Dermis blood vessel endothelial cell (primary cell): ENCODE data around the gene VPS39. TPM values are rescaled to one million over a fixed set of nuclear protein-coding genes. Genes with fewer than 3 reads are reported as not detected.
A peak's percentile ranks its signal among the peaks of the same experiment; 100 is the strongest.

Experiments used
- DNase-seq: peaks from one replicate; pipeline ENCODE4 v3.0.0; 2010
- total RNA-seq: library from RNA; depleted of rRNA; stranded (reverse); fragments of >200 nt; gene quantifications from 2 replicates; pipeline ENCODE4 v1.2.3, GENCODE V29; 2014

VPS39 gene
- total RNA-seq, 1 donor from 2014 or later = 53.4 TPM

GRCh38 chr15:42198516-42198915 lies 9.6 kb downstream of the VPS39 start:
- no peak for DNase-seq

- DNase-seq = no peak
These were observed 13.6 kb downstream of the VPS39 start for GRCh38 chr15:42194513-42194912.

- no peak for DNase-seq
These were observed 14.7 kb downstream of the VPS39 start for GRCh38 chr15:42193383-42193782.

DNA sequence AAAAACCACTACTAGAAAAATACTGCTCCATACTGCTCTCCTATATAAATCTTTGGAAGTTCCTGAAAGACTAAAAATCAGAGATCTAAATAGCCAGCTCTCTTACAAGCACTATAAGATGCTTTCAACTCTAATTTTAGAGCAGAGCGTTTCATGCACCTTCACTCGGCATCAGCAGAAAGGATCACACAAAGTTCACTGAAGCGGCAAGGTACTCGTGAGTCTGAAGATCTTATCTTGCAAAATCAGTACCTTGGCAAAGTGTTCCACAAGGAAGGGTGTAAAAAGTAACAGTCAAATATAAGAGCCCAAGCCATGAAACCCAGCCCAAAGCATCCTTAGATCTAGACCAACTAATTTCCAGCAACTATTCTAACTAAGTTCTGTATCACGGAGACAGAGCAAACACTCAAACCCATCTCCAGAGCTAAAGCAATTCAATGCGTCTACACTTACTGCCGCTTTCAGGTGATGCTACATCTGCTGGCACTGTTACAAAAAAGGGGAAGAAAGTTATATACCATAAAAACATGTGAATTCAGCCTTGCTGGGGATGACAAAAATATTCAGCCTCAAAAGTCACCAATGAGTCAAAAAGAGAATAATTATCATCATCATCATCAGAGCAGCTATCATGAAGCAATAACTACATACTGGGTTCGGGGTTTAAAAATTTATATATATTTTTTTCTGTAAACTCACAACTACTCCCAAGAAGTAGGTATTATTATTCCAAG lies 16.3 kb downstream of the VPS39 start:
- DNase-seq = no peak

DNA sequence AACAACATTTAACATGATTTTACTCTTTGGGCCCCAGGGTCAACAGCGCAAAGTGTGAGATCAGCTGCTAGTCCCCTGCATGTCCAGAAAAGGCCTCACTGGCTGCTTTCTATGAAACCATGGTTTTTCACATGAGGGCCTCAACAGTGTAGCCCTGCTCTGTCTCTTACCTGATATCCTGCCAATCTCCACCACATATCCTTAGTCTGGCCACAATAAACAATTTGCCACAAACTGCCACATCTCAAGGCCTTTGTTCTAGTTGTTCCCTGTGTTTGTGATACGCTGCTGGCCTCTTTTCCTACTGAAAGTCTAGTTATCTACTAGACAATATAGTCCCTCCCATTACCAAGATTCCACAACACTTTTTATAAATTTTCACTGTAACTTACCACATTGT lies 17.7 kb downstream of the VPS39 start:
- DNase-seq = no peak

DNA sequence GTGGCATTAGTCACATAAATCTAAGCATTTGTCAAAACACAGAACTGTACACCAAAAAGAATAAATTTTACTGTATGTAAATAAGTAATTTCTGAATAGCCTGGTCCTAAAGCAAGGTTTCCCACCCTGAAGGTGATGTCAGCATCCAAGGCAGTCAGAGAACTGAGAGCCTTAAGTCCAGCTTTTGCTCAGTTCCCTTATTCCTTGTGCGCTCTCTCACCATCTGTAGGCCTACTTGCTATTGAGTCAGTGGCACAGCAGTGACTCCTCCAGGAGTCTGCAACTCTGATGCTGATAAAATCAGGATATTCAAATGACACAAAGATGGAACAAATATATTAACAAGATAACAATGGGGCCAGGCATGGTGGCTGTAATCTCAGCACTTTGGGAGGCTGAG lies 22.3 kb downstream of the VPS39 start:
- DNase-seq = no peak

DNA sequence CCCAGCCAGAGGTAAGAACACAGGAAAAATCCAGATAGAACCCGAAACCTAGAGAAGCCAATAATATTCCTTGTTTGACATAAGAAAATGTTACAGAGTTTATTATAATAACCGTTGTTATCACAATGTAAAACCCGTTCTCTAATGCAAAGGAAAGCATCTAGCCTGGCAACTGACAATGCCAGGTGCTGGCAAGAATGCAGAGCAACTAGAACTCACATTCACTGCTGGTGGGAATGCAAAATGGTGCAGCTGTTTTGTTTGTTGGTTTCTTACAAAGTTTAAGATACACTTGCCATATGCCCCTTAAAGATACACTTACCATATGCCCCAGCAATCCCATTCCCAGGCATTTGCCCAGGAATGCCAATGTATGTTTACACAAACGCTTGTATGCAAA lies 23.4 kb downstream of the VPS39 start:
- no peak for DNase-seq

DNA sequence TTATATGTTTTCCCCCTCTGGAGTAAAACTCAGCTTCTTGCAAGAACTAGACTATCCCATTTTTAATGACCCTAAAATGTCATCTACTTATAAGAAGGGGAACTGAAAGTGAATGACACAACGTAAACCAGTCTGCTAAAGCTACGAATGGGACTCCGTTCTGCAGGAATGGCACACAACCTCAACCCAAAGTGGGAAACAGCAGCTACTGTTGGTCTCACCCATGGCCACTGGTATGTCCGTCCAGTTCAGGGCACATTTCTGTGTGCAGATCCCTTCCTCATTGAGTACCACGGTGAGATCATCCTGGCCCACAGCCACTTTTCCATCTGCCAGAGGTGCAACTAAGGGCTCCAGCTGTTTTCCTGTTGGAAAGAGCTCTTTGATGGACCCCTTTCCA lies 23.8 kb downstream of the VPS39 start:
- peak; percentile 64 for DNase-seq

GRCh38 chr15:42182961-42183360 lies 25.1 kb downstream of the VPS39 start:
- no peak for DNase-seq

GRCh38 chr15:42182328-42182886 lies 25.7 kb downstream of the VPS39 start:
- no peak for DNase-seq

DNA sequence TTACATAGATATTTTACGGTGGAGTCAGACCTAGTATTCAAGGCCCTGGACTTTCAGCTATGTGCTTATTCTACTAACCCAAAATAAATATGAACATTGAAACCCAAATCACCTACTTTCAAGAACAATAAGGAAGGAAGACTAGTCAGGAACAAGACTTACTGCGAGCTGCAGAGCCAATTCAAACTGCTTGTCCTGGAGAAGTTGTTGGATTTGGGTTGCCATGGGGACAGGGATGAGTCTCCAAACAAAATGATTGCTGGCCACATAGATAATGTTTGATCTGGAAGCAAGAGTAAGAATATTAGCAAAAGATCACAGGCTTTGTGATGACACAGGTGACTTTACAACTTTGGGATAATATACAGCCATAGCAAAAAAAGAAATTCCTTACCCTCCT lies 30.0 kb downstream of the VPS39 start:
- no peak for DNase-seq

DNA sequence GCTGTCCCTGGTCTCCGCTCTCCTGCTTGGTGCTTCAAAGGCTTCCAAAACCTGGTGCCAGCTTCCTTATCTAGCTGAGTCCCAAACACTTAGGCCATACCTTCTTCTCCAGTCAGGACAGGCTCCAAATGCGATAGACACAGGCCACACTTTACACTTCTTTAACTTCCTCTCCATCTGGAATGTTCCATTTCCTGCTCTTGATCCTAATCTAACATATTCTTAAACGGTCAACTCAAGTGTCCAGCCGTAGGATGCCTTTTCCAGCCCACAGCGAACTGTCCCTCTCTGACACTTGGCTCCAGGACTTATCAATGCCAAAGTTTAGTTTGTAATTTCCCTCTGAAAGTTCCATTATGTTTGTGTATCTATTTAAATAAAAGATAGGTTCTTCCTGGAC lies 32.4 kb downstream of the VPS39 start:
- DNase-seq = peak; percentile 72

DNA sequence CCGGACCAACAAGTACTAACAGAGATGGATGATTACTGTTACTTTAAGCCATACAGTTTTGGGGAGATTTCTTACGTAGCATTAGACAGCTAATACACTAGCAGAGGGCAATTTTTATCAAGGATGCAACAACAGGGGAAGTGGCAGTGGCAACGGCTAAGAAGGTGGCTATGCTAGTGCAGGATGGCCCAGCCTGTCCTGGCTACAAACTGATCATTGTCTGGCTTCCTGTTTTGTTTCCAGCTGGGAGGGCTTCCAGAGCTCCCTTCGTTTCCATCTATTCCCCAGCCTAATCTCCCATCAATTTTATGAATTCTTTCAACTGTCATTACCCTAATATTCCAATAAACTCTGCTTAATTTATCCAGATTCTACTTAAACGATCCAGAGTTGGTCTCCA lies 35.6 kb downstream of the VPS39 start:
- peak; percentile 48 for DNase-seq

GRCh38 chr15:42171795-42172194 lies 36.3 kb downstream of the VPS39 start:
- DNase-seq = no peak

GRCh38 chr15:42171122-42171521 lies 37.0 kb downstream of the VPS39 start:
- DNase-seq = no peak

- DNase-seq = no peak
These were observed 41.7 kb downstream of the VPS39 start for GRCh38 chr15:42166225-42166940.

- DNase-seq = no peak
These were observed 43.0 kb downstream of the VPS39 start for GRCh38 chr15:42165106-42165505.

DNA sequence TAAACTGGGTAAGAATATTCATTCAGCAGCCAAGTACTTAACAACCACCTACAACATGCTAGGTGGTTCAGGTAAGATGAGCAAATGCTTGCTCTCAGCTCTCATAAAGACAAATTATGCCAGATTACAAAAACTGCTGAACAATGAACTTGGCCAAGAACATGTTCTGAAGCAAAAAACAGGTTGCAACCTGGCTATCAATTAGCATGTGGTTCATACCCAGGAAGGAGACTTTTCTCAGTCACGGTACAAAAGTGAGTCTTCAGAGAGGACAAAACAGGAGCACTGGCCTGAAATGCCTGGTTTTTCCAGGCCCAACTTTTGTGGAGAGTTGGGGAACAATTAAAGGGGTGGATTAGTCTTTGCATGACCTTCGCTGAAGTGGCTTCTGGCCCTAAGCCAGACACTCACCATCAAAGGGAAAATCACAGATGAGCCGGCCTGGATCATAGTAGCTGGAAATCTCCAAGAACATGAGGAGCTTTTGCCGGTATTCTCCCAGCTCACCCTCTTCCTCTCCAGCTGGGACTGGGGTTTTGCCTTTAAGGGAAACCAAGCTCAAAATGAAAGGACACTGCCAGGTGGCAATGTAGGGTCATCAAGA lies 44.1 kb downstream of the VPS39 start:
- DNase-seq = no peak

DNA sequence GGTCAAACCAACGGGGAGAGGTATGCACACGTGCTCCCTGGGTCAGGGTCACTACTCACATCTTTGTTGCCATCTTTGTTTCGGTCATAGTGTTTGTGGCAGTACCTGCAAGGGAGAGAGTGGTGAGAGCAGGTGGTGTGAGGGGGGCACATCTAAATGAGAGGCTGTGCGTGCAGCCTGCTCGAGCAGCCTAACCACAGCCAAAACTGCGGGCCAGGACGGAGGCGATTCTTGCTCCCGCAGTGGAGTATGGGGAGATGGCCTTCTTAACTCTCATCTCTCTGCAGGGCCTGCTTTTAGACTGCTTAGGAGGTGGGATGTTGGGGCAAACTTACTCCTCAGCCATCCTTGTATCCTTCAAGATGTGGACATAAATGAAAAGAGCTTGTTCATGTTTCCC lies 44.8 kb downstream of the VPS39 start:
- no peak for DNase-seq

- DNase-seq = no peak
These were observed 48.0 kb downstream of the VPS39 start for GRCh38 chr15:42160136-42160535.

GRCh38 chr15:42159381-42160015 lies 48.6 kb downstream of the VPS39 start:
- no peak for DNase-seq

GRCh38 chr15:42158941-42159340 lies 49.2 kb downstream of the VPS39 start:
- DNase-seq = no peak
